ENCODE measurements around the gene USP54. TPM values are rescaled to one million over a fixed set of nuclear protein-coding genes. Genes with fewer than 3 reads are reported as not detected.

The USP54 gene
- total and polyA plus RNA-seq, 9 of the 15 experiments (the other 6 are each of a cell fraction or from before 2014, with no cell fraction given): 3.8 to 40.1 (median 16.9) TPM

- H3K79me2 ChIP-seq (ENCODE audit: control insufficient read depth, insufficient read depth, low read length): peaks cover 33% of the 10 kb centered on the region
- no peaks in the 10 kb centered on the region for H4K20me1 ChIP-seq (replicated peaks; ENCODE audit: control insufficient read depth, insufficient read depth, low read length)
- H3K4me2 ChIP-seq (ENCODE audit: insufficient read depth, low read length): peak overlapping the region; percentile 95
- peak overlapping the region; percentile 96 for H2AFZ ChIP-seq (ENCODE audit: low read depth, low read length)
- POLR2A ChIA-PET: interaction anchor here (0.5 to 2.9 kb wide), 23 partner anchors 9 to 1275 kb away, joined by 3 to 18 read pairs (median 3); partner anchors contain the start of genes CHCHD1, MYOZ1, PPP3CB and USP54
- intact Hi-C loops (cut with micrococcal nuclease) (loop anchor here (5.0 kb wide), 2 partner anchors 34 to 99 kb away; partner anchors contain the start of gene USP54), in situ Hi-C loops (cut with MboI) (no loop called here)
- peak; percentile 97 to 99 (median 98) for DNase-seq (ENCODE audit: extremely low read depth in 1 of 4, low spot score in 3 of 4)
- BruUV-seq (replicated peaks): TSS peak; percentile 88
- peak; percentile 95 for ATAC-seq
- no peaks in the 10 kb centered on the region for H3K27me3 ChIP-seq (ENCODE audit: control insufficient read depth in 2 of 2, insufficient read depth in 2 of 2, low read length in 2 of 2)
- CTCF ChIA-PET (ENCODE audit: low intra/inter-chr PET ratio): interaction anchor here (0.6 kb wide), 1 partner anchor 8 kb away, joined by 4 read pairs; no protein-coding TSS in a partner anchor
- H3K9me3 ChIP-seq (replicated peaks; ENCODE audit: control insufficient read depth, insufficient read depth, low read depth, low read length): no peaks in the 10 kb centered on the region
- peak overlapping the region; percentile 87 for H3K27ac ChIP-seq (ENCODE audit: extremely low read depth, low read depth, low read length)
- FAIRE-seq: peak; percentile 99
- no peaks in the 10 kb centered on the region for H3K36me3 ChIP-seq (ENCODE audit: control insufficient read depth, insufficient read depth, low read length)
- H3K9me1 ChIP-seq (ENCODE audit: control insufficient read depth, insufficient read depth, low read length): no peaks in the 10 kb centered on the region
- under 1% methylated on average over 42 of the region's 42 CpGs for WGBS (ENCODE audit: insufficient coverage, low coverage, missing lambda C conversion rate)
- H3K4me3 ChIP-seq: peak overlapping the region; percentile 86
- peak overlapping the region; percentile 97 to 99 for H3K9ac ChIP-seq (ENCODE audit: insufficient read depth in 1 of 2, low read depth in 2 of 2, low read length in 2 of 2)
- H3K4me1 ChIP-seq (replicated peaks in 1 of 2; ENCODE audit: control insufficient read depth in 2 of 2, insufficient read depth in 2 of 2, low read length in 2 of 2): peaks cover 7 to 14% of the 10 kb centered on the region in 2 experiments; a peak in 4 of 5 replicates
- TF ChIP-seq ZNF274 (IDR thresholded peaks at IDR 0.05; ENCODE audit: borderline replicate concordance, low read depth, low read length) (no peak), NR1H2 (CRISPR knock-in tag; IDR thresholded peaks at IDR 0.05) (0 out of 2 replicates have a peak, but pooled peaks have one; percentile 16), TARDBP (IDR thresholded peaks at IDR 0.05) (peak; percentile 94; the same call in 1 of the 2 replicates), NFRKB (IDR thresholded peaks at IDR 0.05; ENCODE audit: low read depth) (peak; percentile 99), ZNF785 (CRISPR knock-in tag; IDR thresholded peaks at IDR 0.05) (no peak), ZBTB12 (CRISPR knock-in tag; IDR thresholded peaks at IDR 0.05) (no peak), ERF (CRISPR knock-in tag; IDR thresholded peaks at IDR 0.05) (0 out of 2 replicates have a peak, but pooled peaks have one; percentile 32), MAZ (CRISPR knock-in tag; conservative IDR thresholded peaks at IDR 0.05 in 1 of 2, IDR thresholded peaks at IDR 0.05 in 1 of 2) (peak; percentile 68 to 72), MXI1 (IDR thresholded peaks at IDR 0.05; ENCODE audit: low read depth, low read length) (peak; percentile 100), ZMIZ1 (IDR thresholded peaks at IDR 0.05; ENCODE audit: low read depth in 2 of 2, low read length in 2 of 2) (peak in 1 of 2 experiments; percentile 71; a peak in 1 of 4 replicates), KDM5B (IDR thresholded peaks at IDR 0.05; ENCODE audit: insufficient replicate concordance, low read depth, low read length) (peak; percentile 96), CREBBP (IDR thresholded peaks at IDR 0.05; ENCODE audit: low read depth, low read length) (peak; percentile 89), POLR2A (conservative IDR thresholded peaks at IDR 0.05) (peak; percentile 98), RHOXF2B (CRISPR knock-in tag; conservative IDR thresholded peaks at IDR 0.05) (0 out of 2 replicates have a peak, but pooled peaks have one; percentile 43), HDAC6 (IDR thresholded peaks at IDR 0.05; ENCODE audit: low read depth, low read length) (no peak), ARHGAP35 (IDR thresholded peaks at IDR 0.05; ENCODE audit: partially characterized antibody) (peak; percentile 94), SIN3A (IDR thresholded peaks at IDR 0.05; ENCODE audit: borderline replicate concordance in 2 of 2, control insufficient read depth in 1 of 2, low read depth in 2 of 2, low read length in 2 of 2) (peak; percentile 92 to 94; a peak in 3 of 4 replicates)
These were observed 35.0 kb upstream of the USP54 start for GRCh38 chr10:73625884-73626752.

All from K562 (cell line).